Smooth muscle cell (in vitro differentiated cells): ENCODE data around the gene LAMC3. TPM values are rescaled to one million over a fixed set of nuclear protein-coding genes. Genes with fewer than 3 reads are reported as not detected.

Source experiments
- DNase-seq: peaks from one replicate; lab custom pipeline; 2025; ENCODE audit not compliant: unreplicated experiment; lab: John Stamatoyannopoulos, UW
- H2AFZ ChIP-seq: fragments of 200-600 bp; sonication (generic); 2 replicates; pipeline ENCODE4 v1.6.0; 2016; ENCODE audit warnings: antibody characterized with exemption, low read depth, mild to moderate bottlenecking
- H3F3A ChIP-seq: fragments of 200-600 bp; sonication (generic); 2 replicates; pipeline ENCODE4 v1.6.0; 2017; ENCODE audit warnings: antibody characterized with exemption, low read depth
- H3K27ac ChIP-seq: fragments of 200-600 bp; sonication (generic); 2 replicates; pipeline ENCODE4 v1.5.1; 2016; ENCODE audit warnings: low read depth, mild to moderate bottlenecking
- H3K27me3 ChIP-seq: fragments of 200-600 bp; sonication (generic); 2 replicates; pipeline ENCODE4 v1.6.1; 2016; ENCODE audit warnings: low read depth, mild to moderate bottlenecking
- H3K36me3 ChIP-seq: fragments of 200-600 bp; sonication (generic); 2 replicates; pipeline ENCODE4 v1.5.1; 2016; ENCODE audit warnings: low read depth
- H3K4me1 ChIP-seq: fragments of 200-600 bp; sonication (generic); 2 replicates; pipeline ENCODE4 v1.5.1; 2016; ENCODE audit warnings: low read depth
- H3K4me2 ChIP-seq: fragments of 200-600 bp; sonication (generic); 2 replicates; pipeline ENCODE4 v1.6.0; 2016; ENCODE audit warnings: mild to moderate bottlenecking
- H3K4me3 ChIP-seq: fragments of 200-600 bp; sonication (generic); 2 replicates; pipeline ENCODE4 v1.5.1; 2016; ENCODE audit warnings: mild to moderate bottlenecking
- H3K79me2 ChIP-seq: fragments of 200-600 bp; sonication (generic); 2 replicates; pipeline ENCODE4 v1.6.0; 2016; ENCODE audit warnings: low read depth, mild to moderate bottlenecking
- H3K9ac ChIP-seq: fragments of 200-600 bp; sonication (generic); 2 replicates; pipeline ENCODE4 v1.6.0; 2016; ENCODE audit warnings: low read depth
- H3K9me3 ChIP-seq: fragments of 200-600 bp; sonication (generic); replicated peaks from 2 replicates; pipeline ENCODE4 v1.5.1; 2016; ENCODE audit warnings: low read depth
- H4K20me1 ChIP-seq: fragments of 200-600 bp; sonication (generic); 2 replicates; pipeline ENCODE4 v1.6.0; 2016; ENCODE audit warnings: low read depth
- WGBS: methylation state at CpG from one replicate; pipeline ENCODE4 v1.1.7; 2016; ENCODE audit warnings: low lambda C conversion rate; 5-methylcytosine and 5-hydroxymethylcytosine counted together
- polyA plus RNA-seq: library from polyadenylated mRNA; unstranded; fragments of >200 nt; fragmentation: Nextera tagmentation; extraction: Ambion mirVana; gene quantifications from 2 replicates; pipeline ENCODE4 v1.2.1, GENCODE V29; 2016
- total RNA-seq: library from RNA; depleted of rRNA; stranded (reverse); fragments of >200 nt; gene quantifications from 2 replicates; pipeline ENCODE4 v1.2.3, GENCODE V29; 2014
- TF ChIP-seq, protein P1 (sequence below): fragments of 200-600 bp; sonication (generic); IDR thresholded peaks from 2 replicates; pipeline ENCODE4 v1.5.1; 2017; ENCODE audit warnings: borderline replicate concordance, mild to moderate bottlenecking, antibody characterized with exemption; ENCODE audit not compliant: insufficient read depth, poor library complexity, severe bottlenecking

Gene LAMC3
- total and polyA plus RNA-seq, 2 experiments from 2014 or later, result 21.3 to 72.0 TPM

GRCh38 chr9:131121346-131121745 is 112.4 kb downstream of the LAMC3 start:
- 82% methylated on average over 2 of the region's 2 CpGs for WGBS
- Histone ChIP-seq H3K9ac (no peak overlapping the region), H4K20me1 (no peaks in the 10 kb centered on the region), H3K79me2 (peaks cover 9% of the 10 kb centered on the region), H3K4me3 (no peak overlapping the region), H3K27me3 (no peaks in the 10 kb centered on the region), H3K4me2 (no peak overlapping the region), H3F3A (no peaks in the 10 kb centered on the region), H3K27ac (no peak overlapping the region), H3K9me3 (no peaks in the 10 kb centered on the region), H3K36me3 (no peaks in the 10 kb centered on the region), H3K4me1 (no peaks in the 10 kb centered on the region), H2AFZ (no peak overlapping the region)
- no peak for DNase-seq
- TF ChIP-seq, protein P1, sequence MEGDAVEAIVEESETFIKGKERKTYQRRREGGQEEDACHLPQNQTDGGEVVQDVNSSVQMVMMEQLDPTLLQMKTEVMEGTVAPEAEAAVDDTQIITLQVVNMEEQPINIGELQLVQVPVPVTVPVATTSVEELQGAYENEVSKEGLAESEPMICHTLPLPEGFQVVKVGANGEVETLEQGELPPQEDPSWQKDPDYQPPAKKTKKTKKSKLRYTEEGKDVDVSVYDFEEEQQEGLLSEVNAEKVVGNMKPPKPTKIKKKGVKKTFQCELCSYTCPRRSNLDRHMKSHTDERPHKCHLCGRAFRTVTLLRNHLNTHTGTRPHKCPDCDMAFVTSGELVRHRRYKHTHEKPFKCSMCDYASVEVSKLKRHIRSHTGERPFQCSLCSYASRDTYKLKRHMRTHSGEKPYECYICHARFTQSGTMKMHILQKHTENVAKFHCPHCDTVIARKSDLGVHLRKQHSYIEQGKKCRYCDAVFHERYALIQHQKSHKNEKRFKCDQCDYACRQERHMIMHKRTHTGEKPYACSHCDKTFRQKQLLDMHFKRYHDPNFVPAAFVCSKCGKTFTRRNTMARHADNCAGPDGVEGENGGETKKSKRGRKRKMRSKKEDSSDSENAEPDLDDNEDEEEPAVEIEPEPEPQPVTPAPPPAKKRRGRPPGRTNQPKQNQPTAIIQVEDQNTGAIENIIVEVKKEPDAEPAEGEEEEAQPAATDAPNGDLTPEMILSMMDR, result no peak

DNA sequence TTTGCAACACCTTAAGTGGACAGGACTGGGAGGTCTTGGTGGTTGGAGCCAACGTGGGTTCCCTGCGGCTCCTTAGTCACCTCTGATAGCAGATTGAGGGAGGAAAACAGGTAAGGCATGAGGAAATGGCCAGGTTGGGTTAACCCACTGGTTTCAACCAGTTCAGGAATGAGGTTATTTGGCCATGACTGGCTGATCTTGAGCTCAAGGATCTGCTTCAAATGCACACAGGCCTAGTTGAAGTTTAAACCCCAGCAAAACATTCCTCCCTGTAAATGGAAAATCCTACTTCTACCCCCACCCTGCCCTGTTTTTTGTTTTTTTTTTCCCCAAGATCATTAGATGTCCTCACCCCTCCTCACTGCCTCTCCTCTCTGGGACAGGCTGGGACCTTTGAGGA is 113.2 kb downstream of the LAMC3 start:
- Histone ChIP-seq H4K20me1 (no peaks in the 10 kb centered on the region), H3K4me3 (no peak overlapping the region), H3K9me3 (no peaks in the 10 kb centered on the region), H3K9ac (no peak overlapping the region), H3F3A (no peaks in the 10 kb centered on the region), H3K36me3 (no peaks in the 10 kb centered on the region), H3K79me2 (peaks cover 17% of the 10 kb centered on the region), H3K4me2 (no peak overlapping the region), H3K27ac (no peak overlapping the region), H3K27me3 (no peaks in the 10 kb centered on the region), H2AFZ (no peak overlapping the region), H3K4me1 (no peaks in the 10 kb centered on the region)
- 92% methylated on average over 2 of the region's 2 CpGs for WGBS
- TF ChIP-seq, protein P1, result no peak
- DNase-seq, result no peak

DNA sequence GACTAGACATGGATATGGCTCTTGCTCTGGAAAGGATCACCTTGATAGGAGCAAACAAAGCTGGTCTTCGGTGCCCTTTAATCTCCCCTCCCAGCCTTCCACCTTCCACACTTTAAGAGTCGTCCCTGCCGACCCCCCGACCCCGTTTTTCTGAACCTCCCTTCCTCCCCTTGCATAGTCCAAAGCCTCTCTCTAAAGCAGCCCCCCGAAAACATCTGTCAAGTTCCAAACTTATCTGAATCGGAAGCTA is 116.0 kb downstream of the LAMC3 start:
- H3K4me2 ChIP-seq, result peak overlapping the region; percentile 93
- peak overlapping the region; percentile 90 for H2AFZ ChIP-seq
- DNase-seq, result no peak
- H3K9ac ChIP-seq, result peak overlapping the region; percentile 76
- no peaks in the 10 kb centered on the region for H3K27me3 ChIP-seq
- no peaks in the 10 kb centered on the region for H3F3A ChIP-seq
- peak overlapping the region; percentile 65 for H3K27ac ChIP-seq
- peak overlapping the region; percentile 96 for H3K4me3 ChIP-seq
- peaks cover 21% of the 10 kb centered on the region for H3K36me3 ChIP-seq
- no peaks in the 10 kb centered on the region for H3K4me1 ChIP-seq
- peaks cover 4% of the 10 kb centered on the region for H4K20me1 ChIP-seq
- H3K9me3 ChIP-seq, result no peaks in the 10 kb centered on the region
- peaks cover 32% of the 10 kb centered on the region for H3K79me2 ChIP-seq
- TF ChIP-seq, protein P1, result no peak
- under 1% methylated on average over 7 of the region's 7 CpGs for WGBS

DNA sequence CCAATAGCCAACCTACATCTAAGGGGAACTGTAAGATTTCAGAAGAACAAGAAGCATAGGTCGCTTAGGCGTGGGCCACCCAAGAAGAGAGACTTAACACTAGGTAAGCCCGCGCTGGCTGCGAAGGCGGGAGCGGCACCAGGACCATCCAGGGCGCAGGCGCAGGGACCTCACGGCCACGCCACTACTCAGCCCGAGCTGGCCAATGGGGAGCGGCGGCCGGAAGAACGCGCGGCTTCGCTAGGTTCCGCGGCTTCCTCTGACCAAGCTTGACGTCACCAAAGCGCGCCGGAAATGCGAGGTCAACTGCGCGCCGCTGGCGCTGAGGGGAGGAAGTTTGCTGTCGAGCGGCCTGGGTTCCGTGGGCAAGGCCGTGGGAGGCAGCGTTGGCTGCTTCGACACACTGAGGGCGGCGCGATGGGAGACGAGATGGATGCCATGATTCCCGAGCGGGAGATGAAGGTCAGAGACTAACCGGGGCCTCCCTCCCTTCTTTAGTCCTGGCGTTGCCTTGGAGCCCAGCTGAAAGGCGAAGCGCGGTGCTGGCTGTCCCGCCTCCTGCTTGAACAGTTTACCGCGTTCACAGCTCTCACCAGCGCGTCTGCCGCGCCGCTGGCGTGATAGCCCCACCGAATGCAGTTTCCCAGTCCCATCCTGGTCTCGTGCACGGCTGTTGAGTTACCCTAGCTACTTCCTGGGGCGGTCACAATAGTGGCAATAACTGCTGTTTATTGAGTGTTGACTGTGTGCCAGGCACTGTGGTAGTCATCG is 116.5 kb downstream of the LAMC3 start, which contains the start of gene NUP214:
Gene NUP214 (plus strand): TSS at position 299 of the 771 bp plus-strand sequence. CDS start 119 bp downstream, at position 418.
- peaks cover 32% of the 10 kb centered on the region for H3K79me2 ChIP-seq
- H4K20me1 ChIP-seq, result peaks cover 4% of the 10 kb centered on the region
- H3K9ac ChIP-seq, result peak within 1 kb of the TSS; percentile 93
- H3F3A ChIP-seq, result no peaks in the 10 kb centered on the region
- H3K9me3 ChIP-seq, result no peaks in the 10 kb centered on the region
- under 1% methylated on average over 61 of the region's 61 CpGs for WGBS
- H3K36me3 ChIP-seq, result peaks cover 24% of the 10 kb centered on the region
- H3K27ac ChIP-seq, result peak within 1 kb of the TSS; percentile 76
- TF ChIP-seq, protein P1, result no peak
- H3K27me3 ChIP-seq, result no peaks in the 10 kb centered on the region
- H3K4me2 ChIP-seq, result peak within 1 kb of the TSS; percentile 93
- peak within 1 kb of the TSS; percentile 90 for H2AFZ ChIP-seq
- no peaks in the 10 kb centered on the region for H3K4me1 ChIP-seq
- peak; percentile 95 for DNase-seq
- peak within 1 kb of the TSS; percentile 96 for H3K4me3 ChIP-seq
